ENCODE data around the gene NEDD4. TPM values are rescaled to one million over a fixed set of nuclear protein-coding genes. Genes with fewer than 3 reads are reported as not detected.
"Not testable (repeated sequence)": the region's sequence is repeated elsewhere in the genome, so short reads cannot be mapped to it uniquely, and the experiment has no call there.

The NEDD4 gene
- polyA plus RNA-seq, 3 donors: 1.2 to 3.8 (median 1.3) TPM

DNA sequence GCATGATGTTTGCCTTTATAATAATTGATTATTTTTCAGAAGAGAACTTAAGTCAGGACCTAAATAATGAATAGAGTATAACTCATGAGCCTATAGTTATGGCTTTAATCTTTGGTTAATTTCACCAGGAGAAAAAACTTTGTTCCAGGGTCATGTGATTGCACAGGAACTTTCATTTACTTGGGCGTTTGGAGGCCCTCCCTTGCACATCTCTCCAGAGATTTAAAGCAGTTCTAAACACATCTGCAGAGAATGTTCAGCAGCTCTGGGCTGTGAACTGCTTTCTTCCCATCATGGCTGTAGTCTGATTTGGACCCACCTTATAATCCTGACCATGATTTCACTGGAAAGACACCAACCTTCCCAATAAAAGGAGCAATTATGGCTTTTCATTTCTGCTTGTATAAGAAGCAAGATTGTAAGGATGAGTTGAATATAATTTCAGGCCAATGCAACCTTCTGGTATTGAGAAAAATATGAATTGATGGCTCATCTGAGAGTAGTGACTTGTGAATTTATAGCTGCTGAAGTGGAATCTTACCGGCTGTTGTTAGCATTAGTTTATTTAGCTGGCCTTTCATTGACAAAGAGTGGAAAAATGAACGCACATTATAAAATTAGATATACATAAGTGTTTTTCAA, 169.6 kb downstream of the NEDD4 start:
- Histone ChIP-seq H3K27ac (ENCODE audit: low read depth in 1 of 2, low read length in 2 of 2) (no peak overlapping the region), H3K4me1 (ENCODE audit: control insufficient read depth in 1 of 2, insufficient read depth in 2 of 2, low read length in 2 of 2) (no peaks in the 10 kb centered on the region), H3K36me3 (replicated peaks in 1 of 2; ENCODE audit: control insufficient read depth in 1 of 2, insufficient read depth in 2 of 2, low read length in 2 of 2) (no peaks in the 10 kb centered on the region), H3K9ac (ENCODE audit: insufficient read depth, low read length, poor library complexity, severe bottlenecking) (no peak overlapping the region), H3K4me2 (replicated peaks; ENCODE audit: extremely low read depth, low read length, poor library complexity, severe bottlenecking) (no peak overlapping the region), H3K79me2 (ENCODE audit: insufficient read depth, low read length) (no peaks in the 10 kb centered on the region), H3K27me3 (ENCODE audit: control insufficient read depth in 2 of 2, insufficient read depth in 2 of 2, low read length in 2 of 2) (no peaks in the 10 kb centered on the region), H4K20me1 (ENCODE audit: insufficient read depth, low read length) (no peaks in the 10 kb centered on the region), H3K9me3 (replicated peaks in 1 of 2; ENCODE audit: control insufficient read depth in 1 of 2, insufficient read depth in 1 of 2, low read length in 2 of 2) (no peaks in the 10 kb centered on the region), H2AFZ (ENCODE audit: insufficient read depth, low read depth, low read length, poor library complexity, severe bottlenecking) (no peak overlapping the region), H3K4me3 (replicated peaks in 1 of 3; ENCODE audit: low read depth in 2 of 3, low read length in 3 of 3) (no peak overlapping the region)
- peaks cover 0 to 4% (median 2%) of the 10 kb centered on the region in 7 donors for H3K9me3 Mint-ChIP-seq
- TF ChIP-seq, protein P1, sequence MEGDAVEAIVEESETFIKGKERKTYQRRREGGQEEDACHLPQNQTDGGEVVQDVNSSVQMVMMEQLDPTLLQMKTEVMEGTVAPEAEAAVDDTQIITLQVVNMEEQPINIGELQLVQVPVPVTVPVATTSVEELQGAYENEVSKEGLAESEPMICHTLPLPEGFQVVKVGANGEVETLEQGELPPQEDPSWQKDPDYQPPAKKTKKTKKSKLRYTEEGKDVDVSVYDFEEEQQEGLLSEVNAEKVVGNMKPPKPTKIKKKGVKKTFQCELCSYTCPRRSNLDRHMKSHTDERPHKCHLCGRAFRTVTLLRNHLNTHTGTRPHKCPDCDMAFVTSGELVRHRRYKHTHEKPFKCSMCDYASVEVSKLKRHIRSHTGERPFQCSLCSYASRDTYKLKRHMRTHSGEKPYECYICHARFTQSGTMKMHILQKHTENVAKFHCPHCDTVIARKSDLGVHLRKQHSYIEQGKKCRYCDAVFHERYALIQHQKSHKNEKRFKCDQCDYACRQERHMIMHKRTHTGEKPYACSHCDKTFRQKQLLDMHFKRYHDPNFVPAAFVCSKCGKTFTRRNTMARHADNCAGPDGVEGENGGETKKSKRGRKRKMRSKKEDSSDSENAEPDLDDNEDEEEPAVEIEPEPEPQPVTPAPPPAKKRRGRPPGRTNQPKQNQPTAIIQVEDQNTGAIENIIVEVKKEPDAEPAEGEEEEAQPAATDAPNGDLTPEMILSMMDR (IDR thresholded peaks at IDR 0.05): no peak
- peaks cover 0 to 3% (median under 1%) of the 10 kb centered on the region in 3 donors for H3K27me3 Mint-ChIP-seq (ENCODE audit: low read depth in 3 of 3)
- peaks cover 0 to 4% of the 10 kb centered on the region in 2 donors for H3K36me3 Mint-ChIP-seq
- H3K4me3 Mint-ChIP-seq: no peak overlapping the region
- H3K4me1 Mint-ChIP-seq: no peaks in the 10 kb centered on the region
- DNase-seq: no peak
- intact Hi-C loops (cut with micrococcal nuclease): no loop called here
- H3K27ac Mint-ChIP-seq: no peak overlapping the region
- WGBS (ENCODE audit: insufficient coverage): no CpG with 5 or more reads among the region's 3 CpGs

DNA sequence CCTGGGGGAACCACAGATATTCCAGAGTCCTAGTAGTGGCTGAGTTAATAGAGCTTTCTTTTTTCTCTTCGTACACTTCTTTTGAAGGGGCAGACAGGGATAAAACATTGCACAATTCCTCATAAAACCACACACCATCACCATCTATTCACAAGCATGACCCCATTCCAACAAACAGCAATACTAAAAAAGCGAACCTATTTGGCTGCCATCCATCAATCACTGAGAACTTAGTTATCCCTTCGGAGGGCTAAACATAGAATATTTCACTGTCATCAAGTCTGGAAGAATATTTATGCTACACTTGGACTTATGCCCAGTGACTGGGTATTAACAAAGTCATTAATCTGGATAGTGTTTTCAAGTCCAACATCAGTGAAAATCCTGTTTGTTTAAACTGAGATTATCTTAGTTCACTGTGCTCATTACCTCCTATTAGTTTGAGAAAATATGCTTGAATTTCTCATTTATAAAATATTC, 170.2 kb downstream of the NEDD4 start:
- Histone ChIP-seq H3K4me2 (replicated peaks; ENCODE audit: extremely low read depth, low read length, poor library complexity, severe bottlenecking) (no peak overlapping the region), H3K79me2 (ENCODE audit: insufficient read depth, low read length) (no peaks in the 10 kb centered on the region), H3K4me1 (ENCODE audit: control insufficient read depth in 1 of 2, insufficient read depth in 2 of 2, low read length in 2 of 2) (no peaks in the 10 kb centered on the region), H3K4me3 (replicated peaks in 1 of 3; ENCODE audit: low read depth in 2 of 3, low read length in 3 of 3) (no peak overlapping the region), H3K27me3 (ENCODE audit: control insufficient read depth in 2 of 2, insufficient read depth in 2 of 2, low read length in 2 of 2) (no peaks in the 10 kb centered on the region), H3K36me3 (replicated peaks in 1 of 2; ENCODE audit: control insufficient read depth in 1 of 2, insufficient read depth in 2 of 2, low read length in 2 of 2) (no peaks in the 10 kb centered on the region), H3K9ac (ENCODE audit: insufficient read depth, low read length, poor library complexity, severe bottlenecking) (no peak overlapping the region), H3K27ac (ENCODE audit: low read depth in 1 of 2, low read length in 2 of 2) (no peak overlapping the region), H2AFZ (ENCODE audit: insufficient read depth, low read depth, low read length, poor library complexity, severe bottlenecking) (no peak overlapping the region), H4K20me1 (ENCODE audit: insufficient read depth, low read length) (no peaks in the 10 kb centered on the region), H3K9me3 (replicated peaks in 1 of 2; ENCODE audit: control insufficient read depth in 1 of 2, insufficient read depth in 1 of 2, low read length in 2 of 2) (no peaks in the 10 kb centered on the region)
- TF ChIP-seq, protein P1 (IDR thresholded peaks at IDR 0.05): no peak
- Mint-ChIP-seq H3K27ac (no peak overlapping the region), H3K9me3 (peaks cover 0 to 4% (median 2%) of the 10 kb centered on the region in 7 donors), H3K4me3 (no peak overlapping the region), H3K36me3 (peaks cover 0 to 4% of the 10 kb centered on the region in 2 donors), H3K27me3 (ENCODE audit: low read depth in 3 of 3) (peaks cover 0 to 3% (median 3%) of the 10 kb centered on the region in 3 donors), H3K4me1 (no peaks in the 10 kb centered on the region)
- no peak for DNase-seq
- intact Hi-C loops (cut with micrococcal nuclease): no loop called here
- 40% methylated on average over 1 of the region's 3 CpGs for WGBS (ENCODE audit: insufficient coverage)

DNA sequence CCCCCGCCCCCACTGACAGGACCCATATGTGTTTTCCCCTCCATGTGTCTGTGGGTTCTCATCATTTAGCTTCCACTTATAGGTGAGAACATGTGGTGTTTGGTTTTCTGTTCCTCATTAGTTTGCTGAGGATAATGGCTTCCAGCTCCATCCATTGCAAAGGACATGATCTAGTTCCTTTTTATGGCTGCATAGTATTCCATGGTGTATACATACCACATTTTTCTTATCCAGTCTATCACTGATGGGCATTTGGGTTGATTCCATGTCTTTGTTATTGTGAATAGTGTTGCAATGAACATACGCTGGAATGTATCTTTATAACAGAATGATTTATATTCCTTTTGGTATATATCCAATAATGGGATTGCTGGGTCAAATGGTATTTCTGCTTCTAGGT, 171.7 kb downstream of the NEDD4 start:
- no CpG with 5 or more reads among the region's 2 CpGs for WGBS (ENCODE audit: insufficient coverage)
- H3K9me3 ChIP-seq (replicated peaks in 1 of 2; ENCODE audit: control insufficient read depth in 1 of 2, insufficient read depth in 1 of 2, low read length in 2 of 2); H3K27me3 Mint-ChIP-seq (ENCODE audit: low read depth in 3 of 3); H4K20me1 ChIP-seq (ENCODE audit: insufficient read depth, low read length); H3K79me2 ChIP-seq (ENCODE audit: insufficient read depth, low read length); H3K27ac Mint-ChIP-seq; H3K4me3 Mint-ChIP-seq; H3K4me1 Mint-ChIP-seq; intact Hi-C loops (cut with micrococcal nuclease); H3K36me3 Mint-ChIP-seq; H3K4me3 ChIP-seq (replicated peaks in 1 of 3; ENCODE audit: low read depth in 2 of 3, low read length in 3 of 3); H3K4me2 ChIP-seq (replicated peaks; ENCODE audit: extremely low read depth, low read length, poor library complexity, severe bottlenecking); H3K27ac ChIP-seq (ENCODE audit: low read depth in 1 of 2, low read length in 2 of 2); H3K4me1 ChIP-seq (ENCODE audit: control insufficient read depth in 1 of 2, insufficient read depth in 2 of 2, low read length in 2 of 2); H3K27me3 ChIP-seq (ENCODE audit: control insufficient read depth in 2 of 2, insufficient read depth in 2 of 2, low read length in 2 of 2); DNase-seq; H3K36me3 ChIP-seq (replicated peaks in 1 of 2; ENCODE audit: control insufficient read depth in 1 of 2, insufficient read depth in 2 of 2, low read length in 2 of 2); H3K9ac ChIP-seq (ENCODE audit: insufficient read depth, low read length, poor library complexity, severe bottlenecking); H3K9me3 Mint-ChIP-seq; H2AFZ ChIP-seq (ENCODE audit: insufficient read depth, low read depth, low read length, poor library complexity, severe bottlenecking): not testable (repeated sequence)
